ENCODE results near the gene MAD1L1.

Gene MAD1L1

DNA sequence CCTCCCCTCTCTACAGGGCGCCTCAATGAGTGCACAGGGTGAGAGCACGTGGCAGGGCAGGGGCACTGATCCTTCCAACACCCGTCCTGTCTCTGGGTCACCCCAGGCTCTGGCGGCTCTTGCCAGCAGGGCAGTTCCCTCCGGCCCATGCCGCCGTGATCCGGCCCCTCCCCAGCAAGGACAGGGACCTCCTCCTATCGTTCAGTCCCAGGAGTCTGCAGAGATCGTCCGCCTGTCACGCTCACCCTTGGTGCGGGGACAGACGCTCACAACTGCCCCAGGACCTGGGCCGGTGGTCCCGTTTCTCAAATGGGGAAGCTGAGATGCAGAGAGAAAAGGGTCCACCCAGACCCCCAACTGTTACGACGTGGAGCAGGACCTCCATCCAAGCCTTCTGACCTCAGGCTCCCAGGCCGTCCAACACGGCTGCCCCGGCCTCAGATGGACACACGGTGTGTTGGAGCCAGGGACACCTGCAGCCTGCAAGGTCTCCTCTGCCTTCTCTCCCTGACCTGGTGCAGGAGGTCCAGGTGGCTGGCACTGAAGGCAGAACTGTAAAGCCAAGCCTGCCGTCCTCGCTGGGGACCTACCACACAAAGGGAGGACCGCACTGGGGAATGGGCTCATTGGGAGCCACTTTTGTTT lies 313.7 kb downstream of the MAD1L1 start:
- Histone ChIP-seq H3K36me3 (replicated peaks) (no peaks in the 10 kb centered on the region), H3K4me3 (no peak overlapping the region), H3K9me3 (no peaks in the 10 kb centered on the region), H3K27me3 (ENCODE audit: low read depth) (no peaks in the 10 kb centered on the region), H3K4me1 (no peaks in the 10 kb centered on the region)
- DNase-seq (ENCODE audit: low spot score in 2 of 2), result no peak
- in situ Hi-C loops (cut with MboI; ENCODE audit: low sequenced_read_pairs), result no loop called here

DNA sequence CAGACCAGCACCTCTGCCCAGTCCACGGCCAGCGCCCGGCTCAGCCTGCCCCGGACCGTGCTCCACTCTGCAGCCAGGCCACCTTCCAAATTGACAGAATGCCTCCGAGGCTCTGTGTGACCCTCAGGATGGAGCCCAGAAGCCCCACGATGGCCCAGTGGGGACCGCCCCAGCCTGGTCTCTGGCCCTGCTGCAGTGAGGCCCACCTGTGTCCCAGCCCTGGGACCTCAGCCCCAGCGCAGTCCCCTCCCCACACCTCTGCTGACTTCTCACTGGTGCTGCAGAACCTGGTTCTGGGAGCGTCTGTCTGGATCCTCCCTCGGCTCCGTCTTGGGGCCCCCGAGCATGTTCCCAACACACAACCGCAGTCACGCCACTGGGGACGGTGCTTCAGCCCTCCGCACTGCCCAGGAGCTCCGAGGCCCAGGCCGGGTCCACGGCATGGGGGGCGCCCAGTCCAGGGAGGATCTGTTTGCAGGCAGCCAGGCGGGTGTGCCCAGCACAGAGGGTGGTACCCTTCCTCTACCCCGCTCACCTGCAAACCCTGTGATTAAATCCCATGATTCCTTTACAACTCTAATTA lies 314.6 kb downstream of the MAD1L1 start:
- H3K36me3 ChIP-seq (replicated peaks), result no peaks in the 10 kb centered on the region
- no peak for DNase-seq (ENCODE audit: low spot score in 2 of 2)
- H3K4me3 ChIP-seq, result no peak overlapping the region
- no peaks in the 10 kb centered on the region for H3K4me1 ChIP-seq
- in situ Hi-C loops (cut with MboI; ENCODE audit: low sequenced_read_pairs), result no loop called here
- H3K9me3 ChIP-seq, result no peaks in the 10 kb centered on the region
- H3K27me3 ChIP-seq (ENCODE audit: low read depth), result no peaks in the 10 kb centered on the region

- H3K27me3 ChIP-seq (ENCODE audit: low read depth), result no peaks in the 10 kb centered on the region
- in situ Hi-C loops (cut with MboI; ENCODE audit: low sequenced_read_pairs), result no loop called here
- H3K36me3 ChIP-seq (replicated peaks), result no peaks in the 10 kb centered on the region
- DNase-seq (ENCODE audit: low spot score in 2 of 2), result no peak
- H3K4me1 ChIP-seq, result no peaks in the 10 kb centered on the region
- no peaks in the 10 kb centered on the region for H3K9me3 ChIP-seq
- H3K4me3 ChIP-seq, result no peak overlapping the region
Observed at GRCh38 chr7:1917221-1918062, 315.3 kb downstream of the MAD1L1 start.

DNA sequence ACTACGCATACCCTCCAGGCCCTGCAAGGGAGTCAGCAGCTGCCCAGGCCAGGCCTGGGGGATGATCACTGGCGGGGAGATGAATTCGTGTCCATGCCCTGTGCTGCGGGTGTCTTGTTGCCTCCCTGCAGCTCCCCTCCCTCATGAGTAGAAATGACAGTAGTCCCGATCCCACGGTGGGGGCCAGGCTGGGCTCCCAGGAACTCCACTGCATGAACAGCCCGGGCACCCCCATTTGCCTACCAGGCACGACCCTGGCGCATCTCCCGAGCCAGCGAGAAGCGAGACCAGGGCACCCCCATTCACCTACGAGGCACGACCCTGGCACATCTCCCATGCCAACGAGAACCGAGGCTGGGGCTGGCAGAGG lies 316.2 kb downstream of the MAD1L1 start:
- H3K4me1 ChIP-seq, result no peaks in the 10 kb centered on the region
- in situ Hi-C loops (cut with MboI; ENCODE audit: low sequenced_read_pairs), result no loop called here
- H3K9me3 ChIP-seq, result no peaks in the 10 kb centered on the region
- H3K4me3 ChIP-seq, result no peak overlapping the region
- H3K27me3 ChIP-seq (ENCODE audit: low read depth), result no peaks in the 10 kb centered on the region
- H3K36me3 ChIP-seq (replicated peaks), result no peaks in the 10 kb centered on the region
- no peak for DNase-seq (ENCODE audit: low spot score in 2 of 2)

- Histone ChIP-seq H3K27me3 (ENCODE audit: low read depth) (no peaks in the 10 kb centered on the region), H3K4me3 (no peak overlapping the region), H3K4me1 (no peaks in the 10 kb centered on the region), H3K9me3 (no peaks in the 10 kb centered on the region), H3K36me3 (replicated peaks) (no peaks in the 10 kb centered on the region)
- no peak for DNase-seq (ENCODE audit: low spot score in 2 of 2)
- in situ Hi-C loops (cut with MboI; ENCODE audit: low sequenced_read_pairs), result no loop called here
Observed at GRCh38 chr7:1915956-1916600, 316.7 kb downstream of the MAD1L1 start.

DNA sequence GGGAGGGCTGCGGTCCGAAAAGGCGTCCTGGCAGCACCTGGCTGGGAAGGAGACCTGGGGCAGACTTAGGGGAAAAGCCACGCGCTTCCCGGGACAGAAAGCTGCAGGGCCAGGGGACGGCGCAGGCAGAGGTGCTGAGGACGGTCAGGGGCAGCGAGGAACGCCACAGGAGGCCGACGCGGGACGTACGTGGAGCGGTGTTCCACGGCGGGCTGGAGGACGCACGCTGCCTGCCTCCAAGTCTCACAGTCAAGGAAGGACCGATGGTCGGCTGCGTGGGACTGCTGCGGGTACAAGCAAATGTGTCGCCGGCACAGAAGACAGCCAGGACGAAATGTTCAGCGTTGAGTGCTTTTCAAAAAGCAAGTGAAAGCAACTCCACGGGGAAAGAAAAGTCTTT lies 317.4 kb downstream of the MAD1L1 start:
- DNase-seq (ENCODE audit: low spot score in 2 of 2), result no peak
- in situ Hi-C loops (cut with MboI; ENCODE audit: low sequenced_read_pairs), result no loop called here
- no peaks in the 10 kb centered on the region for H3K4me1 ChIP-seq

GRCh38 chr7:1914743-1915142 lies 318.0 kb downstream of the MAD1L1 start:
- no peak for DNase-seq (ENCODE audit: low spot score in 2 of 2)
- Histone ChIP-seq H3K27me3 (ENCODE audit: low read depth) (no peaks in the 10 kb centered on the region), H3K4me1 (no peaks in the 10 kb centered on the region), H3K4me3 (no peak overlapping the region), H3K9me3 (no peaks in the 10 kb centered on the region), H3K36me3 (replicated peaks) (no peaks in the 10 kb centered on the region)
- in situ Hi-C loops (cut with MboI; ENCODE audit: low sequenced_read_pairs), result no loop called here

More for the DNA sequence above, 317.4 kb downstream of the MAD1L1 start:
- no peaks in the 10 kb centered on the region for H3K9me3 ChIP-seq
- H3K36me3 ChIP-seq (replicated peaks), result no peaks in the 10 kb centered on the region
- no peaks in the 10 kb centered on the region for H3K27me3 ChIP-seq (ENCODE audit: low read depth)
- no peak overlapping the region for H3K4me3 ChIP-seq

- Histone ChIP-seq H3K27me3 (ENCODE audit: low read depth) (no peaks in the 10 kb centered on the region), H3K9me3 (no peaks in the 10 kb centered on the region), H3K4me3 (no peak overlapping the region), H3K36me3 (replicated peaks) (no peaks in the 10 kb centered on the region), H3K4me1 (no peaks in the 10 kb centered on the region)
- in situ Hi-C loops (cut with MboI; ENCODE audit: low sequenced_read_pairs), result no loop called here
- no peak for DNase-seq (ENCODE audit: low spot score in 2 of 2)
Observed at GRCh38 chr7:1914321-1914720, 318.4 kb downstream of the MAD1L1 start.

DNA sequence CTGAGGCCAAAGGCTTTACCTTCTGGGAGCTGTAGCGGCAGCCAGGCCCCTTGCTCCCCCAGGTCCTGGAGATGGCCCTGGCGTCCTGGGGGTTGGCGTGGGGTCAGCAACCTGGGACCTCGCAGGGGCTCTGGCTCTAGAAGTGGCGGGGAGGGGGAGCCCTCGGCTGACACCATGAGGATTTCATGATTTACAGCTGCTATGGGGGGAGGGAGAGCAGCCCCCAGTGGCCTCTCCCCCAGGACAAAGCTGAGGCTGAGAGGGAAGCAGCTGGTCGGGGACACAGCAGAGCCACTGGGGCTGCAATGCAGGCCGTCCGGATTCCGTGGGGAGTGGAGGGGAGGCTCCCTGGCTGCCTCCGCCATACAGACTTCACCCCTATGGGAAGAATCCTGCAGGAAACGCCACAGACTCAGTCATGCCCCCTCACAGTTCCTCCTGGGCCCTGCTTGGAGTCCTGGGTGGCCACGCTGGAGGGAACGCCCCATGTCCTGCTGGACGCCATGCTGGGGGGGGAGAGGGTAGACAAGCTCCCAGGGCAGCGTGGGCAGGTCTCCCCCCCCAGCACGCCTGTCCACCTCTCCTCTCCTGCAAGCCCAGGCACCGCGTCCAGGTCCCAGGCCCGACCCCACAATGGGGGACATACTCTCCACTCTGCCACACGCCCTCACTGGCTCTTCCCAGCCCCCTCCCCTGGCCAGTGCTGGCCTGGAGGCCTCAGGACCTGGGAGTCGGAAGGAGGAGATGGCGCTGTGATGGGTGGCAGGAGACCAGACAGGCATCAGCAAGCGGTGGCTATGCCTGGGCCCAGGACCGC lies 319.1 kb downstream of the MAD1L1 start:
- Histone ChIP-seq H3K4me3 (no peak overlapping the region), H3K36me3 (replicated peaks) (no peaks in the 10 kb centered on the region), H3K4me1 (no peaks in the 10 kb centered on the region), H3K27me3 (ENCODE audit: low read depth) (no peaks in the 10 kb centered on the region), H3K9me3 (no peaks in the 10 kb centered on the region)
- DNase-seq (ENCODE audit: low spot score in 2 of 2), result no peak
- in situ Hi-C loops (cut with MboI; ENCODE audit: low sequenced_read_pairs), result no loop called here

DNA sequence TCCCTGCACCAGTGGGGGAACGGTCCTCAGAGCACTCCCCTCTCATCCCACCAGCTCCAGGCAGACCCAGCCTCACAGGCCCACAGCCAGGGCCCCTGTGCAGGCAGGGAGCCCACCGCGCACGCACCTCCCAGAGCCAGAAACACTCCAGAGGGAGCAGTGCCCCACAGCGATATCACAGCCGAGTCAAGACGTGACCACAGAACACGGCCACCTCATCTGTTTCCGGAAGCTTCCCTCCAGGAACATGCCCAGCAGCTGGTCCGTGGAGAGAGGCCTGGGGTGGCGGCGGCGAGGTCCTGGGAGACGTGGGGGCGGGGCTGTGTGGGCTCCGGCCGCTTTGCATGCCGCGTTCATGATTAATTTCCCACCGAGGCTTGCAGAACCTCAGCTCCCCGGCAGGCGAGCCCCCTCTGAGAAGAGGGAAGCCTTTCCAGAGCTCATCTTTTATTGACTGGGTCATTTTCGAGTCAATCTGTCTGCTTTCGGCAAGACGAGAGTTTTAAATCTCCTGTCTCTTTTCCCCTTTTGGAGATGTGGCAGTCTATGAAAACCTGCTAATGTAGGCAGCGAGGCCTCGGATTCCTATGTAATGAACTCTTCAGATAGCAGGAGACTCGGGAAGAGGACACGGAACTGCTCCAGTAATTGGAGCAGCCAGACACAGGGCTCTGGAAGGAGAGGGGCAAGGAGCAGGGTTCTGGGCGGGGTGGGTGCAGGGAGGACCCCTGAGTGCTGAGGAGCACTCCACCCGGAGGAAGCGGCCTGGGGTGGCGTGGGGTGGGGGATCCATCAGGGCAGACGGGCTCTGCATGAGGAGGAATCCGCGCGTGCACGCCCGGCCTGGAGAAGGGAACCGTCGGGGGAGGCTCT lies 319.9 kb downstream of the MAD1L1 start:
- Histone ChIP-seq H3K36me3 (replicated peaks) (no peaks in the 10 kb centered on the region), H3K4me3 (no peak overlapping the region)
- DNase-seq (ENCODE audit: low spot score in 2 of 2), result no peak

GRCh38 chr7:1911571-1911970 lies 321.2 kb downstream of the MAD1L1 start:
- H3K9me3 ChIP-seq, result no peaks in the 10 kb centered on the region
- no peak for DNase-seq (ENCODE audit: low spot score in 2 of 2)
- no peak overlapping the region for H3K4me3 ChIP-seq
- in situ Hi-C loops (cut with MboI; ENCODE audit: low sequenced_read_pairs), result no loop called here
- H3K27me3 ChIP-seq (ENCODE audit: low read depth), result no peaks in the 10 kb centered on the region
- H3K4me1 ChIP-seq, result no peaks in the 10 kb centered on the region
- H3K36me3 ChIP-seq (replicated peaks), result no peaks in the 10 kb centered on the region

More for the DNA sequence above, 319.9 kb downstream of the MAD1L1 start:
- no peaks in the 10 kb centered on the region for H3K27me3 ChIP-seq (ENCODE audit: low read depth)
- no peaks in the 10 kb centered on the region for H3K4me1 ChIP-seq
- in situ Hi-C loops (cut with MboI; ENCODE audit: low sequenced_read_pairs), result no loop called here
- H3K9me3 ChIP-seq, result no peaks in the 10 kb centered on the region

GRCh38 chr7:1910827-1911226 lies 321.9 kb downstream of the MAD1L1 start:
- H3K9me3 ChIP-seq, result no peaks in the 10 kb centered on the region
- in situ Hi-C loops (cut with MboI; ENCODE audit: low sequenced_read_pairs), result no loop called here
- H3K27me3 ChIP-seq (ENCODE audit: low read depth), result no peaks in the 10 kb centered on the region
- DNase-seq (ENCODE audit: low spot score in 2 of 2), result no peak
- no peaks in the 10 kb centered on the region for H3K4me1 ChIP-seq
- H3K4me3 ChIP-seq, result no peak overlapping the region
- no peaks in the 10 kb centered on the region for H3K36me3 ChIP-seq (replicated peaks)
